ENCODE measurements around the gene PTPN14.

The PTPN14 gene

GRCh38 chr1:214386747-214387146 lies 164.7 kb downstream of the PTPN14 start:
- peak; percentile 34 for DNase-seq

GRCh38 chr1:214386333-214386732 lies 165.1 kb downstream of the PTPN14 start:
- DNase-seq = no peak

- DNase-seq = no peak
Measured at GRCh38 chr1:214385428-214385827, 166.0 kb downstream of the PTPN14 start.

GRCh38 chr1:214384373-214385079 lies 166.9 kb downstream of the PTPN14 start:
- no peak for DNase-seq

- DNase-seq = no peak
Measured at GRCh38 chr1:214383381-214384372, 167.7 kb downstream of the PTPN14 start.

GRCh38 chr1:214380986-214381695 lies 170.3 kb downstream of the PTPN14 start:
- DNase-seq = no peak

- no peak for DNase-seq
Measured at GRCh38 chr1:214380396-214380795, 171.0 kb downstream of the PTPN14 start.

- DNase-seq = no peak
Measured at GRCh38 chr1:214379236-214379970, 172.0 kb downstream of the PTPN14 start.

- DNase-seq = no peak
Measured at GRCh38 chr1:214378492-214378891, 172.9 kb downstream of the PTPN14 start.

GRCh38 chr1:214377886-214378285 lies 173.5 kb downstream of the PTPN14 start:
- DNase-seq = peak; percentile 88

- no peak for DNase-seq
Measured at GRCh38 chr1:214377485-214377884, 173.9 kb downstream of the PTPN14 start.

GRCh38 chr1:214372092-214372491 lies 179.3 kb downstream of the PTPN14 start:
- no peak for DNase-seq

- no peak for DNase-seq
Measured at GRCh38 chr1:214370615-214371014, 180.8 kb downstream of the PTPN14 start.

GRCh38 chr1:214369364-214369763 lies 182.0 kb downstream of the PTPN14 start:
- DNase-seq = no peak

- no peak for DNase-seq
Measured at GRCh38 chr1:214367841-214368240, 183.6 kb downstream of the PTPN14 start.

GRCh38 chr1:214364786-214365295 lies 186.6 kb downstream of the PTPN14 start:
- DNase-seq = no peak

- no peak for DNase-seq
Measured at GRCh38 chr1:214364386-214364785, 187.0 kb downstream of the PTPN14 start.

GRCh38 chr1:214363386-214363785 lies 188.0 kb downstream of the PTPN14 start:
- DNase-seq = peak; percentile 38

- DNase-seq = peak; percentile 27
Measured at GRCh38 chr1:214362188-214362882, 189.1 kb downstream of the PTPN14 start.

GRCh38 chr1:214361636-214362035 lies 189.8 kb downstream of the PTPN14 start:
- no peak for DNase-seq

- no peak for DNase-seq
Measured at GRCh38 chr1:214360525-214361164, 190.8 kb downstream of the PTPN14 start.
